BJ (cell line): Measurements from ENCODE around the gene JADE1. TPM values are rescaled to one million over a fixed set of nuclear protein-coding genes. Genes with fewer than 3 reads are reported as not detected.

Experiments used
- CTCF ChIA-PET: fragments of 350-600 bp; formaldehyde crosslinking; extraction: SDS; loops from one replicate; lab custom pipeline; 2021; ENCODE audit warnings: antibody characterized with exemption, inconsistent platforms; lab: Yijun Ruan, JAX
- POLR2A ChIA-PET: fragments of 300-600 bp; sonication (Branson Sonifier 250); formaldehyde crosslinking; extraction: SDS; loops from one replicate; lab custom pipeline; 2021; ENCODE audit warnings: antibody characterized with exemption; lab: Charles Lee
- DNase-seq: peaks from one replicate; pipeline ENCODE4 v3.0.0-alpha.2; 2011; ENCODE audit warnings: low read depth
- H3K27me3 ChIP-seq: 2 replicates; pipeline ENCODE4 v1.6.0; 2011; ENCODE audit warnings: low read length; ENCODE audit not compliant: control insufficient read depth, insufficient read depth
- H3K36me3 ChIP-seq: 2 replicates; pipeline ENCODE4 v1.5.1; 2011; ENCODE audit warnings: low read length; ENCODE audit not compliant: control insufficient read depth, insufficient read depth
- H3K4me3 ChIP-seq: 2 replicates; pipeline ENCODE4 v1.5.1; 2011; ENCODE audit warnings: low read depth, mild to moderate bottlenecking, control low read depth, low read length
- CTCF ChIP-seq: IDR thresholded peaks from 2 replicates; pipeline ENCODE4 v1.5.1; 2011; ENCODE audit warnings: low read depth, mild to moderate bottlenecking, control low read depth, inconsistent platforms, low read length, moderate library complexity; ENCODE audit not compliant: insufficient read depth
- polyA plus RNA-seq: library from polyadenylated mRNA; depleted of rRNA; stranded (reverse); fragments of >200 nt; gene quantifications from 2 replicates; pipeline ENCODE4 v1.2.3, GENCODE V29; 2011

JADE1 gene
- polyA plus RNA-seq, 1 experiment: 15.4 TPM

- POLR2A ChIA-PET: no interaction called here
- Histone ChIP-seq H3K27me3 (no peaks in the 10 kb centered on the region), H3K36me3 (peaks cover 6% of the 10 kb centered on the region), H3K4me3 (no peak overlapping the region)
- TF ChIP-seq CTCF: no peak
- no peak for DNase-seq
- CTCF ChIA-PET: interaction anchor here (0.9 kb wide), 1 partner anchor 10 kb away, joined by 3 read pairs; no protein-coding TSS in a partner anchor
These were observed 26.2 kb downstream of the JADE1 start for GRCh38 chr4:128835498-128836222.

- TF ChIP-seq CTCF: no peak
- H3K4me3 ChIP-seq: no peak overlapping the region
- ChIA-PET POLR2A (interaction anchor here (0.6 kb wide), 1 partner anchor 10 kb away, joined by 8 read pairs; no protein-coding TSS in a partner anchor), CTCF (interaction anchor here (0.9 kb wide), 1 partner anchor 27 kb away, joined by 3 read pairs; no protein-coding TSS in a partner anchor)
- no peaks in the 10 kb centered on the region for H3K27me3 ChIP-seq
- H3K36me3 ChIP-seq: peaks cover 6% of the 10 kb centered on the region
- DNase-seq: no peak
These were observed 27.7 kb downstream of the JADE1 start for GRCh38 chr4:128837198-128837597.

GRCh38 chr4:128837679-128838078 is 28.2 kb downstream of the JADE1 start:
- CTCF ChIA-PET: interaction anchor here (0.9 kb wide), 1 partner anchor 26 kb away, joined by 3 read pairs; no protein-coding TSS in a partner anchor
- DNase-seq: no peak
- POLR2A ChIA-PET: no interaction called here
- Histone ChIP-seq H3K27me3 (no peaks in the 10 kb centered on the region), H3K4me3 (no peak overlapping the region), H3K36me3 (peaks cover 7% of the 10 kb centered on the region)
- TF ChIP-seq CTCF: no peak

- H3K27me3 ChIP-seq: no peaks in the 10 kb centered on the region
- no peak overlapping the region for H3K4me3 ChIP-seq
- TF ChIP-seq CTCF: no peak
- DNase-seq: no peak
- ChIA-PET POLR2A (no interaction called here), CTCF (interaction anchor here (1.0 to 1.4 kb wide), 2 partner anchors 8 to 386 kb away, joined by 3 to 4 read pairs; no protein-coding TSS in a partner anchor)
- H3K36me3 ChIP-seq: peaks cover 5% of the 10 kb centered on the region; the same call in 1 of the 2 replicates
These were observed 31.3 kb downstream of the JADE1 start for GRCh38 chr4:128840711-128841318.

- DNase-seq: no peak
- POLR2A ChIA-PET: no interaction called here
- no peak for TF ChIP-seq CTCF
- H3K27me3 ChIP-seq: no peaks in the 10 kb centered on the region
- no peak overlapping the region for H3K4me3 ChIP-seq
- CTCF ChIA-PET: interaction anchor here (1.0 to 1.4 kb wide), 2 partner anchors 9 to 387 kb away, joined by 3 to 4 read pairs; no protein-coding TSS in a partner anchor
- peaks cover 9% of the 10 kb centered on the region for H3K36me3 ChIP-seq
These were observed 31.9 kb downstream of the JADE1 start for GRCh38 chr4:128841402-128841801.
